ENCODE data around the gene GPR32. TPM values are rescaled to one million over a fixed set of nuclear protein-coding genes. Genes with fewer than 3 reads are reported as not detected.

GPR32 gene
- total RNA-seq, 6 donors from 2014 or later = not detected

- Histone ChIP-seq H3K27me3 (peaks cover 0 to 20% (median 9%) of the 10 kb centered on the region in 4 donors), H3K27ac (no peak overlapping the region), H3K4me1 (peaks cover 0 to 11% (median 6%) of the 10 kb centered on the region in 4 donors), H3K36me3 (no peaks in the 10 kb centered on the region), H3K4me3 (no peak overlapping the region), H3K9me3 (no peaks in the 10 kb centered on the region)
- 84 to 91% methylated on average over 5 of the region's 5 CpGs for WGBS, 2 donors
- TF ChIP-seq CTCF (IDR thresholded peaks at IDR 0.05) (no peak), POLR2AphosphoS5 (IDR thresholded peaks at IDR 0.05) (no peak), POLR2A (IDR thresholded peaks at IDR 0.05) (no peak), EP300 (IDR thresholded peaks at IDR 0.05) (no peak)
- ATAC-seq (ENCODE audit: low FRiP score in 2 of 2) = no peak
- no peak for DNase-seq
These were observed 44.6 kb downstream of the GPR32 start for GRCh38 chr19:50814883-50815282.

DNA sequence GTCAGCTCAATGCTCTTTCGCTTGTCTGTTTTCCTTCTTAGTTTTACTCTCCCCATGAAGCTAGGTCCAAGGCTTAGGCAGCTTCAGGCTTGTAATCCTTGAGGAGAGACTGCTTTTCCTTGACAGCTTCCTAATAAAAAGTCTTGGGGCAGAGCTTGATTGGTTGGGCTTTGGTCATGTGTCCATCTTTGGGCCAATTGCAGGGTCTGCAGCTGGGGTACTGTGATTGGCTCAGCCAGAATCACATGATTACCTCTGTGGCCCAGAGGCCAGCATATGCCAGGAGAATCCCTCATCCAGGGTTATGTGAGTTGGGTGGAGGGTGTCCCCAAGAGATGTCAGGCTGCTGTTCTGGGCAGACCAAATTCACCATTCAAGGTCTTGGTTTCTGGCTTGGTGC is 45.2 kb downstream of the GPR32 start:
- ATAC-seq (ENCODE audit: low FRiP score in 2 of 2) = no peak

GRCh38 chr19:50817941-50818858 is 47.9 kb downstream of the GPR32 start:
- Histone ChIP-seq H3K9me3 (no peaks in the 10 kb centered on the region), H3K27ac (no peak overlapping the region), H3K4me3 (peak overlapping the region in 3 of 4 donors; percentile 31 to 43 (median 39)), H3K4me1 (peaks cover 0 to 13% (median 8%) of the 10 kb centered on the region in 4 donors), H3K27me3 (peaks cover 0 to 33% (median 12%) of the 10 kb centered on the region in 4 donors), H3K36me3 (no peaks in the 10 kb centered on the region)
- WGBS, 2 donors = 6 to 40% methylated on average over 6 to 50 of the region's 52 CpGs
- DNase-seq (peak; percentile 28 to 84), ATAC-seq (ENCODE audit: low FRiP score in 2 of 2) (peak; percentile 12 to 34)
- no peak for TF ChIP-seq CTCF (IDR thresholded peaks at IDR 0.05)
- TF ChIP-seq POLR2AphosphoS5 (IDR thresholded peaks at IDR 0.05) = no peak
- no peak for TF ChIP-seq POLR2A (IDR thresholded peaks at IDR 0.05)
- no peak for TF ChIP-seq EP300 (IDR thresholded peaks at IDR 0.05)

More for the DNA sequence above, 45.2 kb downstream of the GPR32 start:
- Histone ChIP-seq H3K27ac (no peak overlapping the region), H3K27me3 (peaks cover 0 to 23% (median 10%) of the 10 kb centered on the region in 4 donors), H3K9me3 (no peaks in the 10 kb centered on the region), H3K36me3 (no peaks in the 10 kb centered on the region), H3K4me3 (no peak overlapping the region), H3K4me1 (peaks cover 0 to 11% (median 6%) of the 10 kb centered on the region in 4 donors)
- 89 to 93% methylated on average over 1 of the region's 1 CpG for WGBS, 2 donors
- no peak for DNase-seq
- no peak for TF ChIP-seq CTCF (IDR thresholded peaks at IDR 0.05)
- no peak for TF ChIP-seq POLR2A (IDR thresholded peaks at IDR 0.05)
- no peak for TF ChIP-seq EP300 (IDR thresholded peaks at IDR 0.05)

- WGBS, 2 donors = 61 to 66% methylated on average over 10 to 11 of the region's 12 CpGs
- no peak for DNase-seq
- Histone ChIP-seq H3K4me1 (peaks cover 0 to 13% (median 8%) of the 10 kb centered on the region in 4 donors), H3K36me3 (no peaks in the 10 kb centered on the region), H3K27me3 (peaks cover 0 to 37% (median 12%) of the 10 kb centered on the region in 4 donors), H3K4me3 (no peak overlapping the region), H3K27ac (no peak overlapping the region), H3K9me3 (no peaks in the 10 kb centered on the region)
- no peak for ATAC-seq (ENCODE audit: low FRiP score in 2 of 2)
- TF ChIP-seq POLR2AphosphoS5 (IDR thresholded peaks at IDR 0.05) (no peak), POLR2A (IDR thresholded peaks at IDR 0.05) (no peak), EP300 (IDR thresholded peaks at IDR 0.05) (no peak), CTCF (IDR thresholded peaks at IDR 0.05) (no peak)
These were observed 48.7 kb downstream of the GPR32 start for GRCh38 chr19:50818859-50819472.
